ENCODE results near the gene ACOXL.

The ACOXL gene

DNA sequence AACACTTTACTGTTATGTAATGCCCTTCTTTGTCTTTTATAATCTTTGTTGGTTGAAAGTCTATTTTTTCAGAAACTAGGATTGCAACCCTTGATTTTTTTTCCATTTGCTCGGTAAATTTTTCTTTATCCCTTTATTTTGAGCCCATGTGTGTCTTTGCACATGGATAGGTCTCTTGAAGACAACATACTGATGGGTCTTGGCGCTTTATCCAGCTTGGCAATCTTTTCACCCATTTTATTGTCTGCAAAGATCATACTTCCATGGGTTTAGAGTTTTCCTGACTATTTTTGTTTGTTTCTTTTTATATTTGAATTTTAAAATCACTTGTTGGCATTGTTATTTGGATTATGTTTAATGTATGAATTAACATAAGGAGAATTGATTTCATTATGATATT is 27.0 kb downstream of the ACOXL start:
- no peak for DNase-seq

DNA sequence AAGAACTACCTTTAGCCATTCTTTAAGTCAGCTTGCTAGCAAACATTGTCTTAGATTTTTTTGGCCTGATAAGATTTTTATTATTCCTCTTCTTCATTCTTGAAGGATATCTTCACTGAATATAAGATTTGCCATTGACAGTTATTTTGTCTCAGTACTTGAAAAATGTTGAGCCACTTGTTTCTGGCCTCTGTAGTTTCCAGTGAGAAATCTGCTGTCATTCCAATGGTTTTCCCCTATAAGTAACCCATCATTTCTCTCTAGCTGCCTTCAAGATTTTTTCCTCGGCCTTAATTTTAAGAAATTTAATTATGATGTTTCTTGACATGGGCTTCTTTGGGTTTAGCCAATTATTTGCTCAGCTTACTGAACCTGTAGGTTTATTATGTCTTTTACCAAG is 32.6 kb downstream of the ACOXL start:
- DNase-seq: no peak

DNA sequence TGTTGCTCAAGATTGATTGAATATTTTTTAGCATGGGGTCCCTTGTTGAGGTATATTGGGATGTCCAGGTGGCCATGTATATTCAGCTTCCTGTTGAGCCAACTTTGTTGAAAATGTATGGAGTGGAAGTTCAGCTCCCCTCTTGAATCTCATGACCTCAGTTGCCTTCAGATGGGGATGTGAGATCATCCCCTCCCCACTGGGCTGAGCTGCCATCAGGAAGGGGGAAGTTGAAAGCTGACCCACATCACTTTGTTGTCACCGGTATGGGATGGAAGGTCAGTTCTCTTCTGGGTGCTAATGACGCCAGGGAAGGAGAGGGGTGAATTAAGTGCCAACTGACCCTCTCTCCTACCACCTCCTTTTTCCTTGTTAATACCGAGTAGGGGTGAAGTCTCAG is 33.9 kb downstream of the ACOXL start:
- no peak for DNase-seq

DNA sequence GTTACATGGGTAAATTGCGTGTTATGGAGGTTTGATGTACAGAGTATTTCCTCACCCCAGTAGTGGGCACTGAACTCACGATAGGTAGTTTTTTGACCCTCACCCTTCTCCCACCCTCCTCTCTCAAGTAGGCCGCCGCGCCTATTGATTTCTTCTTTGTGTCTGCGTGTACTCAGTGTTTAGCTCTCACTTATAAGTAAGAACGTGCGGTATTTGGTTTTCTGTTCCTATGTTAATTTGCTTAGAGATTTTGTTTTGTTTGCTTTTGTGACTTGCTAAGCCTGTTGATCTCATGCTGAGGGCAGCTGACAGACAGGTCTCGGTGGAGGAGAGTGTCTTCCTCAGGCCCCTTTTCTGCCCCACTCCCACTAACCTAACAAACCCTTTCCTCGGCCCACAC is 36.2 kb downstream of the ACOXL start:
- no peak for DNase-seq

DNA sequence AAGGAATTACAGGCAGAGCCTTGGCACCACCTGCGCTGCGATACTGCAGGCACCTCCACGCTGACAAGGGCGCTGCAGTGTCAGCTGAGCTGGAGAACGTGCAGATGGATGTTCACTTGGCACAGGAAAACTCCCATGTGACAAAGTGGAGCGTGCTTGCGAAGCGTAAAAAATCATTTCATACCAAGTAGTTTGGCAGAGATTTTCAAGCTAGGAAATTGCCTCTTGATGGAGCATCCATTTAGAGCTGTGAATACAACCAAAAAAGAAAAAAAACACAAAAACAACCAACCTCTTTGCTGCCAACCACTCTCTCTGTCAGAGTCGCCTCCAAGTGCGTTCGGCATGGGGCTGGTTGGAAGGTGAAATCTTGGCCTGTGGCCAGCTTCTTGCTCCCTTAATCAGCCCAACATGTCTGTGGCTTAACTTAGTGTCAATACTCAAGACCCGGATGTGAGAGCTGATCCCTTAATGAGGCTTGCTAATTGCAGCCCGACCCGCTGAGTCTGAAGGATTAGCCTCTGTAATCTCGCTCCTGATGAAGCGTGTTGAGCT is 38.1 kb downstream of the ACOXL start:
- no peak for DNase-seq

DNA sequence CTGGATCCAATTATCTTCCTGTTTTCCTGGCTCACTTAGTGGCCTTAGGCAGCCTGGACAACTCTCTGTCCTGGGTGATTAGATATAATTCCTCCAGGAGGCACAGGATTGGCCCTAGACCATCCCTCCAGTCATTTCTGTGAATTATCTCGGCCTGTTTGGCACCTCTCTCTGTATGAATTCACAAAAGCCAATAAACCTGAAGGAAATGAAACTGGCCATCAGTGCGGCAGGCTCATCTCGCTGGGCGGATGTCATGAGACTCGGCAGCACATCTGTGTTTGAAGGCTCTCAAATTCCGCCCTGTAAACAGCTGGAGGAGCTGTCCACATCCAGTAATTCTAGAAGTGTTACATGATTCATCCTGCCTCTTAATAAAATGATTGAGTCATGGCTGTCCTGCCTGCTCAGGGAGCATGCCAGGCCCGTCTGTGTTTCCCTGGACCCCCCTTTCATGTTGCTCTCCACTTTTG is 38.6 kb downstream of the ACOXL start:
- DNase-seq: no peak

DNA sequence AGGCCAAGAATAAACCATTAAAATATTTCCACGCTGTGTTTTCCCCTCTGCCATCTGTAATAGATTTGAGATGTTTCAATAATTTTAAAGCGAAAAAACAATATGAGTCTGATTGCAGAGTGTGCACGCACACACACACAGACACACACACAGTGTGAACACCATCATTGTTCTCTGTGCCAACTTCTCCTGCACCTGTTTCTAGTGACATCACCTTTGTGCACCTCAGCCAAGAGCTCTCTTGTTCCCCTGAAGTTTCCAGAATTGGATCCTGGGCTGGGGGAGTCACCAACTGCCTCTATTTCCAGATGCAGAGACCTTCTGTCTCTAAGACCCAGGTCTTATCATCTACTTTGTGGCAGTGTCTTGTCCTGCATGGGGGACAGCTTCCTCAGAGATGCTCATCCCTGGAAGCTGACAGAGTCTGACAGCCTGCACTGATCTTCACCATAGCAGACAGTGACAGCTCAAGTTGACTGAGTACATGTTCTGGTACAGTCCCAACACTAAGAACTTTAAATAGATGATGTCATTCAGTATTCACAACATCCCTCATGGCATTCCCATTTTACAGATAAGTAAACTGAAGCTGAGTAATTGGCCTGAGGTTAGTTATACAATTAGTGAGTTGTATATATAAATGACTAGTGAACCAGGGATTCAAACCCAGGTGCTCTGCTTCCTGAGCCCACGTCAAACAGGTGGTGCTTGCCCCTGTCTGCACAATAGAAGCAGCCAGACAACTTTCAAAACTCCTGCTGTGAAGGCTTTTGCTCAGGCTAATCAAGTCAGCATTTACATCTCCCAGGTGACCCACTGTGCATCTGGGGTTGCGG is 39.4 kb downstream of the ACOXL start:
- no peak for DNase-seq

DNA sequence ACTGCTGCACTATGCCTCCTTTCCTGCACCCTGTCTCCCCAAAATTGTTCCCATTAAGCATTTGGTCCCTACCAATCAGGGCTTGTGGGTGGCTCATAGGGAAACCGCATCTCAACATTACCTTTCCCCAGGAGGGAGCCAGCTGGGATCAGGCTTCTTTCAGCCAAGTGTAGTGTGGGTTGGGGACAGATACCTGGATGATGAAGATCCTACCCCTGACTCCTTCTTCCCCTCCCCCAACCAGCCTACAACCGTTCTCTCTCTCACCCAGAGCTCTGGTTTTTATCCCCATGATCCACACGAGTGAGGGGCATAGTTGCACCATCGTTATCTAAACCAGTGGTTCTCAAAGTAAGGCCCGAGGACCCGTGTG is 40.0 kb downstream of the ACOXL start:
- DNase-seq: no peak

DNA sequence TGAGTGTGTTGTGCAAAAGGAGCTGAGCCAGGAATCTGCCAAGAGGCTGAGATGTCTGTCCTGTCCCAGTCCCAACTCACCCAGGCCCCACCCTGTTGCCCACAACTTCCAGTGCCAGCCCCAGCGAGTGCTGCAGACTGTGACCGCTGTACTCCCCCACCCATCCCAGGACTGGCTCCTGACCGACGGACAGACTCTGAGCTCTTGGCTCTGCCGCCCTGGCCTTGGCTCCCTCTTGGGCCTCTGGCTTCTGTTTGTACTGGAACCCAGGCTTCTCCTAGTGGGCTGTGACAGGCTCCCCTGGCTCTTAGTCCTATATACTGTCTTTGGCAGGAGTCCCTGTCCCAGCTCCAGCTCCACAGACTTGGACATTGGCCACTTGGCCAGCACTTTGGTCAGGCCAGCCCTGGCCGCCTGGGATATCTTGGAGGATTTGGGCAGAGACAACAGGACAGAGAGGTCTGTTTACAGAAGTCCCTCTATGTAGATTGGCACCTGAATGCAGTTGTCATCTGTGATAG is 41.1 kb downstream of the ACOXL start:
- no peak for DNase-seq

DNA sequence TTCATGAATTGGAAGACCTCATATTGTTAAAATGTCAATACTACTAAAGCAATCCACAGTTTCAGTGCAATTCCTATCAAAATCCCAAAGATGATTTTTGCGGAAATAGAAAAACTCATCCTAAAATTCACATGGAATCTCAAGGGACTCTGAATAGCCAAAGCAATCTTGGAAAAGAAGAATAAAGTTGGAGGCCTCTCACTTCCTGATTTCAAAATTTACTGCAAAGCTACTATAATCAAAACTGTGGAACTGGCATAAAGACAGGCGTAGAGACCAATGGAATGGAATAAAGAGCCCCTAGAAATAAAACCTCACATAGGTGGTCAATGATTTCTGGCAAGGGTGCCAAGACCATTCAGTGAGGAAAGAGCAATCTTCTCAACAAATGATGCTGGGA is 42.3 kb downstream of the ACOXL start:
- DNase-seq: no peak

DNA sequence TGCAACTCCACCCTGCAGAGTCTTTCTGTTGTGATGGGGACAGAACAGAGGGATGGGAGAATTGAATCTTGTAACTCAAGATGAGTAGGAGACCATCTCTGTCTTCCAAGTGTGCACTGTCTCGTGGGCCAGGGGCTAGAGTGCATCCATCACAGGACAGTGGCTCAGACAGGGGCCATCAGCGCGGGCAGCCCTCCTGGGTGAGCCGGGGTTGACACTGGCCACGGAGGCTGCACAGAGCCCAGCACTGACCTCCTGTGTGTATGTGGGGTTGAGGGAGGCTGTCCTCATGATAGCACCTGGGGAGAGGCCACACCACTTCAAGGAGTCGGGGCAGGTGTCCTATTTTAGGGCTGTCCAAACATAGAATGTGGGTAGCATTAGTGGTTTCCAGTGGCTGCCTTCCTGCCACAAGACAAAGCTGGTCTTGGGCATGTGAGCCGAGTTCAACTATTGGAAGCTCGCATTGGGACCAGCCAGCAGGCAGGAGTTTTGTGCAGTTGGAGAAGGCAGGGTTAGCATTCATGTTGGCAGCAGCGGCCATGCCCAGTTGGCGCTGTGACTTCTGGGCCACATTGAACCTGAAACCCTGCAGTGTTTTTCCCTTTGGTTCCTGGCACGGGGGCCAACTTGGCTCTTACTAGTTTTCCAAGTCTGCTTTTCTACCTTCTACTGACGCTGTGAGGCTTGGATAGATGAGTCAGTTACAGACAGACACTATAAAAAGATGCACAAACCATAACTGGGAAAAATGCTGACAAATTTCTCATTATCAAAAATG is 45.3 kb downstream of the ACOXL start:
- DNase-seq: no peak

DNA sequence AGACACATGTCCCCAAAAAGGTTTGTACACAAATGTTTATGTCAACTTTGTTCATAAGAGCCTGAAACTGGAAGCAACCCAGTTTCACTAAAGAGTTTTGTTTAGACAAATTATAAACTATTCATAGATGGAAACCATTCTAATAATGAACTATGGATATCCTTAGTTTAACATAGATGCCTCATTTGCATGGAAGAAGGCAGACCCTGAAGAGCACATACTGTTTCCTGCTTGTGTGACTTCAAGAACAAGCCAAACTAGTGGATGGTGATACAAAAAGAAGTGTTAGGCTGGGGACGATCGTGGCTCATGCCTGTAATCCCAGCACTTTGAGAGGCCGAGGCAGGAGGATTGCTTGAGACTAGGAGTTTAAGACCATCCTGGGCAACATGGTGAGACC is 48.1 kb downstream of the ACOXL start:
- DNase-seq: no peak

DNA sequence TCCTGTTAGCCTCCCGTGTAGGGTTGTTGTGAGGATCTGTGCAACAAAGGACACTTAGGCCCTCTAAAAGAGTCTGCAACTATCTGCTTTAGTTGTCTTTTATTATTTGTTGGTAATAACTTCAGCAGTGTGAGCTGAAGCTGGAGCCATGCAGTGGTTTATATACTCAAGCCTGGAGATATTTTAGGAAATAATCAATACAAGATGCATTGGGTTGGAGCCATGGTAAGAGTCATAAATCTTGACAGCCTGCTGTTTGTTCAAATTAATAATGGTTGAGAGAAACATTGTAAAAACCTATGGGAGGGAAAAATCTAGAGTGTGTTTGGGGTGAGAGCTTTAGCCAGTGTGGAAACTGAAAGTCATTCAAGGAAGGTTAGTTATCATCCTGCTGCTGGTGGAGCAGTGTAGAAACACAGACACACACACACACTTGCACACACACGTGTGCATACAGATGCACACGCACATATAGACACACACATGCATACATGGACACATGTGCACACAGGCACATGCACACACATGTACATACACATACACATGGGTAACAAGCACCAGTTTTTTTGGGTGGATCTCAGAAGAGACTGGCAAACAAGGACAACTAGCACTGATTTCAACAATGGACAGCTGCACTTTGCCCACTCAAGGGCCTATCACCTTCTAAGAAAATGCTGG is 51.0 kb downstream of the ACOXL start:
- no peak for DNase-seq

DNA sequence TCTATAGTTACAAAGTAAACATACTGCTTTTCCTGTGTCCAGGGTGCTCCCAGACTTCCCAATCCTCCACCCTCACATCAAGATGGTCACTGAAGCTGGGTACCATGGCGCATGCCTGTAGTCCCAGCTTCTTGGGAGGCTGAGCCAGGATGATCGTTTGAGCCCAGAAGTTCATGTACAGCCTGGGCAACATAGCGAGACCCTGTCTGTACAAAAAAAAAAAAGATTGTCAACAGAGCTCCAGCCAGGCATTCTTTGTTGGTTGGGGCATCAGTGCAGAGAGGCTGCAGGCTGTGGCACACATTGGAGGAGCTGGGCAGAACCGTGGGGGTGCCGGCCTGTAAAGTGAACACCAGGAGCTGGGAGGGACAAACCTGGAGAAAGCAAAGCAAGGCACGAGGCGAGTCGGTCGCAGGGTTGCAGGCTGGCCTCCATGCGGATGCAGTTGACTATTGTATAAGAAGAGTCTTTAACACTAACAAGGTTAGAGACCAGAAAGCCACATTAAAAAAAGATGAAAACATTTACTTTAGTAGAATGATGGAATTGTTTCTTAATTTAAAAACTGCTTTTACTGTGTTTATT is 51.8 kb downstream of the ACOXL start:
- no peak for DNase-seq

DNA sequence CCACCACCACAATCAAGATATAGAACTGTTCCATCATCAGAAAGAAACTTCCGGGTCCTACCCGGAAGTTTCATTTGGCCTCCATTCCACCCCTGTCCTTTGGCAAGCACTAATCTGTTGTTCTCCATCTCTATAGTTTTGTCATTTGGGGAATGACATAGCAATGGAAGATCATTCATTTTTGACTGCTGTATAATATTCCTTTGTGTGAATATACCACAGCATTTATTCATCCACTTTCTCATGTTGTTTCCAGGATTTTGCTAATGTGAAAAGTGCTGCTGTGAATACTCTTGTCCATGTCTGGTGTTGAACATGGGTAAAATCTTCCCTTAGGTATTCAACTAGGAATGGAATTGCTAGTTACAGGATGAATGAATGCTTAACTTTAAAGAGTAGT is 53.1 kb downstream of the ACOXL start:
- no peak for DNase-seq

DNA sequence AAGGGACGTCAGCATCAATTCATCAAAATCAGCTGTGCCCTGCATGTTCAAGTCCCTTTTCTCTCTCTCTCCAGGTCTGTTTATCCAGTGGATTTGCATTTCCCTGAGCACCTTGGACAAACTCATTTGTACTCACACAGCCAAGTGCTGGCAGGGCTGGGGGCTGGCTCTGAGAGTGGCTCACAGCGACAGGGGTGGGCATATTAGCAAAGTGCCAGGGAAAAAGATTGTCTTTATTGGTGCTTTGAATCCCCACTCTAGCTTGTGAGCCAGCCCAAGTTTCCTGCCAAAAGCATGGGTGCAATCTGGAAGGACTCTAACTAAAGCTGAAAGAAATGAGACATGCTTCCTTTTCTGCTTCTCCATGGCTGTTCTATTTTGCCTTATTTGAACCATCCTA is 56.6 kb downstream of the ACOXL start:
- no peak for DNase-seq

DNA sequence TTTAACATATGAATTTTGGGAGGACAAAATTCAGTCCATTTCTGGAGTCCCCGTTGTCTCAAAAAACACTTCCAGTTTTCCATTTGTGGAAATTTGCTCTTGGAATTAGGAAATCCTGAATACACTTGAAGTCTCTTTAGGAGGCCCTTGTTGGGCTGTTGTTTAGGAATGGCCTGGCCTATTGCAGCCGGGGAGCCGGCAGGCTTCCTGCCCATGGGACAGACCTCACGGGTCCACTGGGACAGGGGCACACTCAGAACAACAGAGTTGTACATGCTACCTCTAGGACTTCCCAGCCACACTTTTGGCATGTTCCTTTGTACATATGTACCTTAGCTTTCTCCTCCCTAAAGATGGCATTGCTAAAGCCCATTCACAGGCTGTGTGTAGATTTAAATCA is 57.3 kb downstream of the ACOXL start:
- no peak for DNase-seq

DNA sequence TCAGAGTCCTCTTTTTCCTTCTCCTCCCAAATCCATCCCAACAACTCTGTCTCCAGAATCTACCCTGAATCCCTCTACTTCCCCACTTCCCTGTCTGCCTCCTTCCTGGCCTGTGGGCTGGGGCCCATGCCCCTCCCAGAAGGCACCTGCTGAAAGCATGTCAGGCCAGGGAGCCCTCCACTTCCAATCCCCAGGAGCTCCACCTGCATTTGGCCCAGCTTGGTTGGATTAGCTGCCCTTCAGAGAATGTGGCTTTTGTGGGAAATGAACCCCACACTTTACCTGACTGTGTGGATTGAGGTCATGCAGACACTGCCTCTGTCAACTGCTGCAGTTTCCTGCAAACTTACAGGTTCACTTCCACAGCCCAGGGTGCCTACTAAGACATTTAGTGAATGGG is 58.5 kb downstream of the ACOXL start:
- DNase-seq: no peak

DNA sequence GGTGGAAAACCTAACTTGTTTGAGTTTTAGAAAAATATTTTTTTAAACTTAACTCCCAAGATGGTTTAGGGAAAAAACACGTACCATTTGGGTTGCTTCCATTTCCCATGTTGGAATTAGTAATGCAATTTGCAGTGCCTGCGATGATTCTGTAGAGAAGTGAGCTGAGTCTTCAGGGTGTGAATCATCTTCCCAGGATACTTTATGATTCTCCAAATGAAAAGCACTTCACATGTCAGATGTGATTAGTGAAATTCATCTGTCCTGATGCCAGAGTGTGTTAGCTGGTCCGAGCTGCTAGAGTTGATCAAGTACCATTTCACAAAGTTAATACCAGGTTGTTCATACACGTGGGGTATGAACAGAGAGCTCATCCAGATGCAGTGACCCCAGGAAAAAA is 59.1 kb downstream of the ACOXL start:
- DNase-seq: no peak

DNA sequence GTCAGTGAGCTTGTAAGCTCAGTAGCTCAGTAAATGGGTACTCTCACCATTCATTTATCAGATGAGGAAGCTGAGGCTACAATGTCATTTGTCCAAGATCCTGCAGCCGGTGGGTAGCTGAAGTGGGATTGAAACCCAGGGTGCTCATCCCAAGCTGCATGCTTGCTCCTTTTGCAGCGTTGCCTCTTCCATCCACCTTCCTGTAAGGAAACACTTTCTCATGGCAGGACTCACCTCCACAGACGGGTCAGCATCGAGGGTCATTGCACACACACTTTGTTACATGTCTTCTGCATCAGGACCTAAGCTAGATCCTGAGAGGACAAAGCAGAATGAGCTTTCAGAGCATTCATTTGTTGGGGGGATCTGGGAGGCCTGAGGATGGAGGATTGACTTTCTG is 60.7 kb downstream of the ACOXL start:
- DNase-seq: no peak

DNA sequence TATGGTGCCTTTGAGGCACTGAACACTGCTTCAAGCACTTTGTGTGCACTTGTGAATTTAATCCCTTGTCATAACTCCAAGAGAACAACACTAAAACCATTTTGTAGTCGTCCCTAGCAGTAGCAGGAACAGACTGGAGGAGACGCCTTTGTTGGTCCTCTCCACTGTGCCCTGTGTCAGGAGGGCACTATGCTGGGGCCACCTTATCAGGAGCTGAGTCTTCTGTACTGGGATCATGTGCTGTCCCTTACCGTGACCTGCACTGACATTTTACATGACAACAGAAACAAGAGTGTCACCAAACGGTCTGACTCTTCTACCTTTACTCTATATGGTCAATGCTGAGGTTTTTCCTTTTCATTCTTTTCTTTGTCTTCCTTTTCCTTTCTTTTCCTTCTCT is 62.0 kb downstream of the ACOXL start:
- DNase-seq: no peak

DNA sequence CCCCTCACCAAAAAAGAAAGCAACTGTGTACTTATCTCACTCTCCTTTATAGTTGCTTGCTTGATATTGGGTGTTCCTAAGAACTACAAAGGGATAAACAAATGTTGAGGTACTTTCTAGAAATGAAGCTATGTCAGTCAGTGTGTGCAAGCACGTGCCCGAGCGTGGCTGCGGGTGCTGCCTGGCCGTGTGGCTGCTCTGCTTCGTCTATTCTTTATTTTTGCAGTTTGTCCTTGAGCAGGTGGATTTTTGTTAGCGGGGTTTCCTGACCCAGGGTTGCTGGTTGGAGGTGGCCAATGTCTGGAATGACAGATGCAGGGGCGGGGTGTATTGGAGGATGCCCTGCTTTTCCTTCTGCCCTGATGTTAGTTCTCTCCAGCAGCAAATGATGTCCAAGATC is 62.6 kb downstream of the ACOXL start:
- DNase-seq: no peak

DNA sequence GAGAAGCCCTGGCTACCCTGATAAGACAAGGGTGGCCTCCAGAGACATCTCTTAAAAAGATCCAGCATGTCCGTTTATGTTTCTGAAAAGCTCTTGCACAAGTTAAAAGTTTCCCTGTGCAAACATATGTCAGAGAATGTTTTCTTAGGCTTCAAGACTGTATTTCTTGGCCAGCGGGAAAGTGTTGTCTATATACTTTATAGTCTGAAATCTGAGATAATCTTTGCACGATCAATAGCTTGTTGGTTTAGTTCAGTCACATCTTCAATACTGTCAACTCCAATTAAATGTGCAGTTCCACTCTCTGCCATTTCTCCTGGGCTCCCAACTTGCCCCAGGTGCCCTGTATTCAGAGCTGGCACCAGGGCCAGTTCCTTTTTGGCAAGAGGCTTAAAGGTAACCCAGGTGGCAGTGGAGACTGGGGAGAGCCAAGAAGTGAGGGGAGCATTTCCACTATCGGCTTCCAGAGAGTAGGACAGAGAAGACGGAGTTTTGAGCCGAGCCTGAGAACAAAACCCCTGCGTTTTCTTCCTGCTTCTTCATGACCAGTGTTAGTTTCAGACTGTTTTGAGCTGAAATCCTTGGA is 64.4 kb downstream of the ACOXL start:
- no peak for DNase-seq
